LNCAP (cell line): ENCODE data around the gene SCP2.

ENCODE experiments used
- CTCF ChIP-seq: fragments of 450-650 bp; IDR thresholded peaks from 2 replicates; pipeline ENCODE4 v1.5.1; 2017; ENCODE audit warnings: mild to moderate bottlenecking

SCP2 gene

GRCh38 chr1:52901384-52901783 is 25.7 kb upstream of the SCP2 start:
- no peak for TF ChIP-seq CTCF

- no peak for TF ChIP-seq CTCF
These were observed 22.7 kb upstream of the SCP2 start for GRCh38 chr1:52904208-52904926.

GRCh38 chr1:52904927-52905698 is 22.0 kb upstream of the SCP2 start:
- TF ChIP-seq CTCF = peak; percentile 51

GRCh38 chr1:52906135-52906603 is 20.9 kb upstream of the SCP2 start:
- TF ChIP-seq CTCF = no peak

GRCh38 chr1:52907068-52907811 is 19.8 kb upstream of the SCP2 start:
- no peak for TF ChIP-seq CTCF

- TF ChIP-seq CTCF = no peak
These were observed 19.3 kb upstream of the SCP2 start for GRCh38 chr1:52907812-52908153.

- no peak for TF ChIP-seq CTCF
These were observed 15.5 kb upstream of the SCP2 start for GRCh38 chr1:52911541-52911940.
